Measurements from ENCODE around the gene ATP11A.
A peak's percentile ranks its signal among the peaks of the same experiment; 100 is the strongest.

The ATP11A gene

GRCh38 chr13:112814905-112815585 is 125.2 kb downstream of the ATP11A start:
- Histone ChIP-seq H3K27me3 (ENCODE audit: control insufficient read depth, insufficient read depth, low read length) (no peaks in the 10 kb centered on the region), H3K9me3 (ENCODE audit: control insufficient read depth, low read length) (no peaks in the 10 kb centered on the region), H3K4me1 (no peaks in the 10 kb centered on the region), H3K36me3 (ENCODE audit: control insufficient read depth, insufficient read depth, low read length) (no peaks in the 10 kb centered on the region), H3K4me3 (ENCODE audit: low read depth, low read length) (no peak overlapping the region), H3K4me2 (ENCODE audit: low read length) (no peak overlapping the region), H3K79me2 (no peaks in the 10 kb centered on the region), H3K27ac (no peak overlapping the region), H3K9ac (no peak overlapping the region), H2AFZ (no peak overlapping the region)
- TF ChIP-seq CTCF (IDR thresholded peaks at IDR 0.05), result no peak

GRCh38 chr13:112815871-112816270 is 126.0 kb downstream of the ATP11A start:
- H2AFZ ChIP-seq, result no peak overlapping the region
- no peaks in the 10 kb centered on the region for H3K9me3 ChIP-seq (ENCODE audit: control insufficient read depth, low read length)
- no peak overlapping the region for H3K4me3 ChIP-seq (ENCODE audit: low read depth, low read length)
- H3K36me3 ChIP-seq (ENCODE audit: control insufficient read depth, insufficient read depth, low read length), result no peaks in the 10 kb centered on the region
- peak overlapping the region; percentile 4 for H3K4me2 ChIP-seq (ENCODE audit: low read length)
- no peaks in the 10 kb centered on the region for H3K79me2 ChIP-seq
- no peaks in the 10 kb centered on the region for H3K4me1 ChIP-seq
- H3K27ac ChIP-seq, result no peak overlapping the region
- no peak overlapping the region for H3K9ac ChIP-seq
- H3K27me3 ChIP-seq (ENCODE audit: control insufficient read depth, insufficient read depth, low read length), result no peaks in the 10 kb centered on the region
- TF ChIP-seq CTCF (IDR thresholded peaks at IDR 0.05), result no peak

- H3K4me1 ChIP-seq, result no peaks in the 10 kb centered on the region
- no peak for TF ChIP-seq CTCF (IDR thresholded peaks at IDR 0.05)
- no peaks in the 10 kb centered on the region for H3K9me3 ChIP-seq (ENCODE audit: control insufficient read depth, low read length)
- H3K27me3 ChIP-seq (ENCODE audit: control insufficient read depth, insufficient read depth, low read length), result no peaks in the 10 kb centered on the region
- H3K4me2 ChIP-seq (ENCODE audit: low read length), result no peak overlapping the region
- no peak overlapping the region for H3K9ac ChIP-seq
- no peak overlapping the region for H2AFZ ChIP-seq
- no peaks in the 10 kb centered on the region for H3K79me2 ChIP-seq
- no peak overlapping the region for H3K4me3 ChIP-seq (ENCODE audit: low read depth, low read length)
- no peak overlapping the region for H3K27ac ChIP-seq
- H3K36me3 ChIP-seq (ENCODE audit: control insufficient read depth, insufficient read depth, low read length), result no peaks in the 10 kb centered on the region
These were observed 128.3 kb downstream of the ATP11A start for GRCh38 chr13:112818040-112818697.

- TF ChIP-seq CTCF (IDR thresholded peaks at IDR 0.05), result no peak
- H3K27me3 ChIP-seq (ENCODE audit: control insufficient read depth, insufficient read depth, low read length), result no peaks in the 10 kb centered on the region
- no peak overlapping the region for H3K27ac ChIP-seq
- H3K4me2 ChIP-seq (ENCODE audit: low read length), result no peak overlapping the region
- H3K4me3 ChIP-seq (ENCODE audit: low read depth, low read length), result no peak overlapping the region
- H3K4me1 ChIP-seq, result no peaks in the 10 kb centered on the region
- no peak overlapping the region for H2AFZ ChIP-seq
- no peaks in the 10 kb centered on the region for H3K9me3 ChIP-seq (ENCODE audit: control insufficient read depth, low read length)
- no peak overlapping the region for H3K9ac ChIP-seq
- H3K36me3 ChIP-seq (ENCODE audit: control insufficient read depth, insufficient read depth, low read length), result no peaks in the 10 kb centered on the region
- no peaks in the 10 kb centered on the region for H3K79me2 ChIP-seq
These were observed 128.8 kb downstream of the ATP11A start for GRCh38 chr13:112818698-112819045.

- Histone ChIP-seq H3K9me3 (ENCODE audit: control insufficient read depth, low read length) (no peaks in the 10 kb centered on the region), H3K4me3 (ENCODE audit: low read depth, low read length) (no peak overlapping the region), H3K27me3 (ENCODE audit: control insufficient read depth, insufficient read depth, low read length) (no peaks in the 10 kb centered on the region), H3K4me1 (no peaks in the 10 kb centered on the region), H3K9ac (no peak overlapping the region), H3K27ac (no peak overlapping the region), H3K4me2 (ENCODE audit: low read length) (no peak overlapping the region), H3K79me2 (no peaks in the 10 kb centered on the region), H2AFZ (no peak overlapping the region), H3K36me3 (ENCODE audit: control insufficient read depth, insufficient read depth, low read length) (no peaks in the 10 kb centered on the region)
- no peak for TF ChIP-seq CTCF (IDR thresholded peaks at IDR 0.05)
These were observed 129.3 kb downstream of the ATP11A start for GRCh38 chr13:112819111-112819510.

Data from parathyroid adenoma (tissue), 2 donors.